Stimulated activated CD4-positive, alpha-beta T cell treated with anti-CD3 and anti-CD28 coated beads, Interleukin-2, amount 100 ng/mL, for 24 hours (primary cell): ENCODE measurements around the gene PTGFRN.

ENCODE experiments used
- DNase-seq, 2 donors: peaks; one replicate each; pipeline ENCODE4 v3.0.0-alpha.2; 2020

Gene PTGFRN

GRCh38 chr1:116982319-116983004 lies 72.7 kb downstream of the PTGFRN start:
- no peak for DNase-seq

- DNase-seq, result no peak
Observed at GRCh38 chr1:116983112-116983511, 73.4 kb downstream of the PTGFRN start.

DNA sequence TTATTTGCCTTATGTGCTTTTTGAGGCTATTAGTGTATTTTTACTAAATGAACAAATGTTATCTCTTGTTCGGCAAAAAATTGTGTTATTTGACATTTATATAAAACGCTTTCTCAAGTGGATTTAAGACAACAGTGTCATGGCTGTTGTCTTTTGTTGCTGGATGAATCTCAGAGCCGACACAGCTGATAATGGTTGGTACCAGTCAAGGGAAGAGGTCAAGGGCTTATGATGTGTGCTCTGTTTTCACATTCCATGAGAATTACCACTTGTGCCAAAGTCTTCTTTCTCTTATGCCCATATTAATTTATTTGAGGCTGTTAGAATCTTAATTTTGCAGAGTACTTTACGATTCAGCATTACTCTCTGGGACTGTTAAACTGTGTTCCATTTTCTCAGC lies 74.0 kb downstream of the PTGFRN start:
- no peak for DNase-seq

GRCh38 chr1:116984406-116985160 lies 74.9 kb downstream of the PTGFRN start:
- DNase-seq, result no peak

DNA sequence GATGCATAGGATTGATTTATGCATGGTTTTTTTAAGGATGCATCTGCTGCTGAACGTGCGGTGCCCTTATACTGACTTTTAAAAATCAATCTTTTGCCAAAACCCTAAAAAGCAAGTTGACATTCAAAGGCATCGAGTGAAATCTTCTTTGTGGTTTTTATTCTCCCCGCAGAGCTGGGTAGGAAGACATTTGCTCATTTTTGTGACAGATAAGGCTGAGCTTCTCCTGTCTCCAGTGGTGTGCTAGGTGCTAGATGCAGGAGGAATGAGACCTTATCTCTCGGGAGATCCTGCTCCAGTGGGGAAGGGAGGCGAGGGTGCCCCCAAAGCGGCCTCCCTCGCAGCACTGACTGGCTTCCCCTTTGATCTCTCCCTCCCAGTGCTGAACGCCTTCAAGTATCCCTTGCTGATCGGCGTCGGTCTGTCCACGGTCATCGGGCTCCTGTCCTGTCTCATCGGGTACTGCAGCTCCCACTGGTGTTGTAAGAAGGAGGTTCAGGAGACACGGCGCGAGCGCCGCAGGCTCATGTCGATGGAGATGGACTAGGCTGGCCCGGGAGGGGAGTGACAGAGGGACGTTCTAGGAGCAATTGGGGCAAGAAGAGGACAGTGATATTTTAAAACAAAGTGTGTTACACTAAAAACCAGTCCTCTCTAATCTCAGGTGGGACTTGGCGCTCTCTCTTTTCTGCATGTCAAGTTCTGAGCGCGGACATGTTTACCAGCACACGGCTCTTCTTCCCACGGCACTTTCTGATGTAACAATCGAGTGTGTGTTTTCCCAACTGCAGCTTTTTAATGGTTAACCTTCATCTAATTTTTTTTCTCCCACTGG lies 76.9 kb downstream of the PTGFRN start:
- DNase-seq, result peak; percentile 48 to 57

- DNase-seq, result peak; percentile 73 to 74
Observed at GRCh38 chr1:116987256-116987555, 77.5 kb downstream of the PTGFRN start.

DNA sequence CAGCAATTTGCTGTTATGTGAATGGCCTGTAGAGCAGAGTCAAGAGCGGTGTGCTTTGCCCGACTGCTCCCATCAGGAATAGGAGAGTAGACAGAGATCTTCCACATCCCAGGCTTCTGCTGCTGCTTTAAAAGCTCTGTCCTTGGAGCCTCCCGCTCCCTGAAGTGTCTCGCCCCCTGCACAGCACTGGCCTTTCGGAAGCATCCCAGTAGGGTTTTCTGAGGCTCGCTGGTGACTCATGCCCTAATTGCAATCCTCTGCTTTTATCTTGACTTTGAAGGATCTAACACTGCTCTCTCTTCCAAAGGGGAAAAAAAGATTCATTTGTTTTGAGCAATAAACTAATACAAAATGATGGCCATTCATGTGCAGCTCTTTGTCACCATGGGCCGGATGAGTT lies 78.5 kb downstream of the PTGFRN start:
- no peak for DNase-seq

DNA sequence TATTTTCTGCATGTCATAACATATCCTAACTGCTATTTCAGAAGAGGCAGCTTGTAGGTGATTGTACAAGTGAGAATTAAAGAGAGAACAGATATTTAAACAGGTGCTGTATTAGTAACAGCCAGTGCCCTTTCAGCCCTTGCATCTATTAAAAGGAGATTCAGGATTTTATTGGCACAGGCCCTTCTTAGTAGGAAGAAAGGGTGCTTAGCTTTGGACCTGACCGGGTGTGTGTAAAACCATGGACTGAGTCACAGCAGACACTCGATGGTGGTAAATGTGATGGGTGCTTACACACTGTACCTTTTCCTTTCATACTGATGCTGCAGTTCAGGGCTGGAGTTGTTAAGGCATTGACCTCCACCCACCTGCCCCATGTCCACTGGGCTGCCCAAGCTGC lies 79.2 kb downstream of the PTGFRN start:
- no peak for DNase-seq

DNA sequence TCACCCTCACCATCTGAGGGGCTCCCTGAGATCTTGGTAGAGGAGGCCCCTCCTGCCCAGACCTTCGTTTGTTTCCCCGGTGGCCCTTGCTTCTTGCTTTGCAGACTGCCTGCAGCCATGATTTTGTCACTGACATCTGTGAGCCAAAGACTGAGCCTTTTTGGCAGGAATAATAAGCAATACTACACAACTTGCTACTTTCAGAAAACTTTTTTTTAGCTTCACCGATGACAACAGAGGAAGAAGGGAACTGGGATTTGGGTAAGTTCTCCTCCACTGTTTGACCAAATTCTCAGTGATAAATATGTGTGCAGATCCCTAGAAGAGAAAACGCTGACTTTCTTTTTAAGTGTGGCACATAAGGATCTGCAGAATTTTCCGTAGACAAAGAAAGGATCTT lies 80.1 kb downstream of the PTGFRN start:
- no peak for DNase-seq

DNA sequence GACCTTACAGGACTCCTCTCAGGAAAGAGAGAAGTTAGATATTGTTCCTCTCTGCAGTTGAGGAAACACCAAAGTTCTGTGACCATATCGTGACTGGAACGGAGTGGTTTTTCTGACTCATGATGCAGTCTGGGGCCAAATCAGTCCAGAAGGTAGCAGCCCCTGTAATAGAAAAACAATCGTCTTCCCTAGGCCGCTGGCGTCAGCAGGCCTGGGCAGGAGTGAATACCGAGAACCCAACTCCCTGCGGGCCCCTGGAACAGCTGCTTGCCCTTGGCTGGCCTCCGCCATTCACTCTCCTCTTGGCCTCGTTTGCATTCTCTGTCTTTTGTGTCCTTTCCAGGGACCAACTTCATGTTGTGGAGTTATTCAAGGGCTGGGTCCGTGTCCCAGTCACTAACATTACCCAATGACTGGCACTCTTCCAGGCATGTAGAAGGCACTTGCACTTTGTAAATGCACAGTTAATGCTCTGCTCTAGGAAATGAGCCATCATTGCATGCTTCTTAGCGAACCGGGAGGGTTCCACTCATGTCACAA lies 81.0 kb downstream of the PTGFRN start:
- no peak for DNase-seq

- DNase-seq, result no peak
Observed at GRCh38 chr1:116991171-116991845, 81.6 kb downstream of the PTGFRN start.

DNA sequence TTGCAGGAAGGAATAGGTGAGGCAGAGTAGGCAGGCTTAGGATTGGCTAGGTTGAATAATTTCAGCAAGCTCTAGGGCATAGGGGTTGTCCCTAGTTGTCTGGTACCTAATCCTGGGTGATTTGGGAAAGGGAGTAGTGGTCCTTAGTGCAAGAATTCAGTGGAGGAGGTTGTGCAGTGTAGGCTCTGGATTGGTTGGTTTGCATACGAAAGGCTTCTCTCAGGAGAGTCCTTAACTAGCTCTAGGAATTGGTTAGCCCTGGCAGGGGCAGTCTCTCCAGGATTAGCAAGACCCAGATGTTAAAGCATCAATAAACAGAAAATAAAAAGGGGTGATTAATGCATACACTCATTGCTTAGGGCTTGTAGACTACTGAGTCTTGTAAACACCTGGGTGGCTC lies 82.2 kb downstream of the PTGFRN start:
- DNase-seq, result no peak

DNA sequence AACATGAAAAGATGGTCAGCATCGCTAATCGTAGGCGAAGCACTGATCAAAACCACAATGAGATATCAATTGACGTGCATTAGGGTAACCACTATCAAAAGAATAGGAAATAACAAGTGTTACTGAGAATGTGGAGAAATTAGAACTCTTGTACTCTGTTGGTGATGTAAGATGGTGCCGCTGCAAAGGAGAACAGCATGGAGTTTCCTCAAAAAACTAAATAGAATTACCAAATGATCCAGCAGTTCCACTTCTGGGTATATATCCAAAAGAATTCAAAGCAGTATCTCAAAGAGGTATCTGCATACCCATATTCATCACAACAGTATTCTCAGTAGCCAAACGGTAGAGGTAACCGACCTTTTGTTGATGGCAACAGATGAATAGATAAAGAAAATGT lies 83.6 kb downstream of the PTGFRN start:
- no peak for DNase-seq

GRCh38 chr1:116994411-116994810 lies 84.7 kb downstream of the PTGFRN start:
- DNase-seq, result no peak

GRCh38 chr1:116997066-116997465 lies 87.3 kb downstream of the PTGFRN start:
- DNase-seq, result no peak

DNA sequence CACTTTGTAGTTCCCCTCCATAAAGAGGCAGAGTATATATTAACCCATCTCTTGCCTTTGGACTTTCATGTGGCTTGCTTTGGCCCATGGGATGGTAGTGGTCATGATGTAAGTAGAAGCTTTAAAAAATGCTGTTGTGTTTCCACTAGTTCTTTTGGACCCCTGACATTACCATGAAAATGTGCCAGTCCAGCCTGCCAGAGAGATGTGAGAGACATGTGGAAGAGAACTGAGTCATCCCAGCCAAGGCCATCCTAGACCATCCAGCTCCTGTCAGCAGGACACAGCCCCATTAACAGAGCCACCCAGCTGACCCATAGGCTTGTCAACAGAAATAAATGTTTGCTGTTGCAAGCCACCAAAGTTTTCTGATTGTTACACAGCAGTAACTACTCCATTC lies 87.9 kb downstream of the PTGFRN start:
- no peak for DNase-seq

DNA sequence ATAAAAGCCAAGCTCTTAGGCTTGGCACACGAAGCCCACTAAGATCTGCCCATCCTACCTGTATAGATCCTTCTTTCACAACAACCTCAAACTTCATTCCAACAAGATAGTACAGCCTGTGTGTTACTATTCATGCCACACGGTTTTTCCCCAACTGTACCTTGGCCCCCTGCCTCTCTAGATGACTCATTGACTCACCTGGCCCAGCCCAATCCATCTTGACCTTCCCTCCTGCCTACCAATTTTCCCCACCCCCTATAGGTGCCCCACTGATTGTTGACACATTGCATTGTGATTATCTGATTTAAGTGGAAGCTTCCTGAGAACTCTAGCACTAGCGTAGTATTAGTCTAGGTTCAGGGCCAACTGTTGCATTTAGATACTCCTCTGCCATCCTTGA lies 89.9 kb downstream of the PTGFRN start:
- DNase-seq, result no peak

GRCh38 chr1:117000142-117000541 lies 90.4 kb downstream of the PTGFRN start:
- DNase-seq, result no peak

DNA sequence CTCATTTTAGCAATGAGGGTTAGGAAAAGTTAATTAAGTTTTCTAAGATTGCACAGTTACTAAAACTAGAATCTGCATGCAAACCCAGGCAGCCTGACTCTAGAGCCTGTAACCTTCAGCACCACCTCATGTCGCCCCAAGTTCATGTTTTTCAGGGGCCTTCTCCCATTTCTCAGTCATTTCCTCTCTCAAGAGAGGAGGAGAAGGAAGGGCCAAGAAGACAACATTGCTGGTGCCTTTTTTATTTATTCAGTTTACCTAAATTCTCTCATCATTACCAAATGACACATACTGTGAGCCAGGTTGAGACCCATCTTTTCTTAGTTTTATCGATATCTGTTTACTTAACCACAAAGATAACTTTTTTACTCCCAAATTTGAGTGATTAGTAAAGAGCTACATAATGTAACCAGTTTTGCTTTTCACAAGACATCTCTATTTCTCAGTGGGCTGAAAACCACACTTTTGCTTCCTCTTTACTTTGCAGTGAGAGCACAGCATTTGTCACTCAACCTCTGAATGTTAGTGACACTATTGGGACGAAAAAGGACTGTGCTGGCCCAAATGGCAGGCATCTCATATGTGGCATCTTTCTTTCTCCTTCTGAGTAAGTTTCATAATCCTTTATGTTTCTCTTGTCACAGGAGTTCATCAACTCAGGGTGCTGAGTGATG lies 91.7 kb downstream of the PTGFRN start, which contains the start of gene CD101:
TSS of gene CD101 (plus strand) at position 507 of the 674 bp plus-strand sequence. CDS start at position 565, 58 bp downstream.
- DNase-seq, result peak; percentile 34 to 46

DNA sequence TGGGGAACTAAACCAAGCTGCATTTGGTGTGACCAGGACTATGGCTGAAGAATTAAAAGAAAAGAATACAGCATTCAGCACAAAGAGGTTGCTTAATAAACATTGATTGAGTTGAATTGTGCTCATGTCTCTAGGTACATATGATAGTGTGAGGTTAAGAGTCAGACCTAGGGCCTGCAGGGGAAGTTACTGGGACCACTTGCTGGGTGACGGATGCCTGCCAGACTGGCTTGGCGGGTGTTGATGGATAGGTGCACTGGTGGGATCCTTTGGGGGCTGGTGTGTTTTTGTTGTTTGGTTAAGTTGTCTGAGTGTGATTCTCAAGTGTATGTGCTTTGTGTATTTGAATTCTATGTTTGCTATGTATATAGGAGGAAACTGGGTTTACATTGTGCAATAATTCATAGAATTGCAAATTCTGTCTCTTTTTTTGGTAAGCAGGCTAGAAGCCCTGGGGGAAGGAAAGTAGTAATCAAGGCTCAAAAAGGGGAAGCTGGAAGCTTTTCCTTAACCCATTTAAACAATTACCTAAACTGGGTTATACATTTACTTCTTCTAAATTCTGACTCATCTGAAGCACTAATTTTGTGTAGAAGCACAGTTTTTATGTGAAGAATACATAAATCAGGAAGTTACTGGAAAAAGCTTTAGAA lies 93.6 kb downstream of the PTGFRN start:
- no peak for DNase-seq

DNA sequence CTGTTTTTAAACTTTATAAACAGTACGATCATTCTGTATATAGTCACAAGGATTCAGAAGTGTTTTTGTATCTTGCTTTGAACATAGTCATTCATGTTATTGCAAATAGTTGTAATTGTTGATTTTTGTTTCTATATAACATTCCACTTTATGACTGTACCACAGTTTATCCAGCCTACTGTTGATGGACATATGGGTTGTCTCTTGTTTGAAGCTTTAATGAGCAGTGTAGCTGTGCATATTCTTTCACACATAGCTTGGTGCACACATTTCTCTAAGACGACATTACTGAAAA lies 98.0 kb downstream of the PTGFRN start:
- DNase-seq, result no peak

DNA sequence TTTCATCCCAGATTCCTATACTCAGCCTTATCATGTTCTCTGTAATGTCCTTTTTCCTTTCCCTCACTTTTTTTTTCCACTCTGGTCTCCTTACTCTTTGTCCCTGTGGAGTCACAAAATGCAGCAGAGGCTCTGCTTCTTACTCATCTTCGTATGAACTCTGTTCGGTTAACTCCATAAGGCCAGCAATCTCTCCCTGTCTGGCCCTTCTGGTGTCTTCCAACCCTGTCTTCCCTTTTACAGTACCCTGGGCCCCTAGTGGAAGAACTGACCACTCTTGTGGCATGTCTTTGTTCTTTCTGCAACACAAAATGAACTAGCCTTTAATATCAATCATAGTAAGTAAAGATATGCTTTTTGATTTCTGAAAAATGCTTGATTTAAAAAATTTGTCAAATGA lies 98.9 kb downstream of the PTGFRN start:
- no peak for DNase-seq
